HG03432 (cell line): Measurements from ENCODE around the gene IDI2.
"Not testable (repeated sequence)": the region's sequence is repeated elsewhere in the genome, so short reads cannot be mapped to it uniquely, and the experiment has no call there.

ENCODE experiments used
- ATAC-seq: cut with Tn5 transposase; IDR thresholded peaks from one replicate; pipeline ENCODE4 v1.9.1; 2021; ENCODE audit warnings: mild to moderate bottlenecking, moderate library complexity; ENCODE audit not compliant: unreplicated experiment

Gene IDI2

GRCh38 chr10:1025683-1026082, at the start of gene IDI2:
Gene IDI2, minus strand, starts transcription at chr10:1025859. Its CDS starts 1,136 bp downstream, at chr10:1024723.
- ATAC-seq = no peak

GRCh38 chr10:1074748-1075308, 49.2 kb upstream of the IDI2 start:
- no peak for ATAC-seq

GRCh38 chr10:1074052-1074747, 48.5 kb upstream of the IDI2 start:
- ATAC-seq = no peak

- ATAC-seq = no peak
Measured at GRCh38 chr10:1070919-1071318, 45.3 kb upstream of the IDI2 start.

GRCh38 chr10:1068380-1069361, 43.0 kb upstream of the IDI2 start:
- ATAC-seq = no peak

DNA sequence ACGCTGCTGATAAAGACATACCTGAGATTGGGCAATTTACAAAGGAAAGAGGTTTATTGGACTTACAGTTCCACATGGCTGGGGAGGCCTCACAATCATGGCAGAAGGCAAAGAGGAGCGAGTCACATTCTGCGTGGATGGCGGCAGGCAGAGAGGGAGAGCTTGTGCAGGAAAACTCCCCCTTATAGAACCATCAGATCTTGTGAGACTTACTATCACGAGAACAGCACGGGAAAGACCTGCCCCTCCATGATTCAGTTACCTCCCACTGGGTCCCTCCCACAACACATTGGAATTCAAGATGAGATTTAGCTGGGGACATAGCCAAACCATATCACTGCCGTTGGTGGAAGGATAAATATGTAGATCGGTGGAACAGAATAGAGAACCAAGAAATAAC, 41.1 kb upstream of the IDI2 start:
- not testable (repeated sequence) for ATAC-seq

DNA sequence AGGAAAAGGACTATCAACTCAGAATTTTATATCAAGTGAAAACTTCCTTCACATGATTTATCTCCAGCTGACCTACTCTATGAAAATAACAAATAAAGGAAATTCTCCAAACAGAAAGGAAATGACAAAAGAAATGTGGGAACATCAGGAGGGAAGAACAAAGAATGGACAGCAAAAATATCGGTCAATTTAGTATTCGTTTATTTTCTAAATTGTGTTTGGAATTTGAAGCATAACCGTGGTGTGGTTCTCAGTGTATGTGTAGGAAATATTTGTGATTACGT, 39.2 kb upstream of the IDI2 start:
- ATAC-seq = no peak

DNA sequence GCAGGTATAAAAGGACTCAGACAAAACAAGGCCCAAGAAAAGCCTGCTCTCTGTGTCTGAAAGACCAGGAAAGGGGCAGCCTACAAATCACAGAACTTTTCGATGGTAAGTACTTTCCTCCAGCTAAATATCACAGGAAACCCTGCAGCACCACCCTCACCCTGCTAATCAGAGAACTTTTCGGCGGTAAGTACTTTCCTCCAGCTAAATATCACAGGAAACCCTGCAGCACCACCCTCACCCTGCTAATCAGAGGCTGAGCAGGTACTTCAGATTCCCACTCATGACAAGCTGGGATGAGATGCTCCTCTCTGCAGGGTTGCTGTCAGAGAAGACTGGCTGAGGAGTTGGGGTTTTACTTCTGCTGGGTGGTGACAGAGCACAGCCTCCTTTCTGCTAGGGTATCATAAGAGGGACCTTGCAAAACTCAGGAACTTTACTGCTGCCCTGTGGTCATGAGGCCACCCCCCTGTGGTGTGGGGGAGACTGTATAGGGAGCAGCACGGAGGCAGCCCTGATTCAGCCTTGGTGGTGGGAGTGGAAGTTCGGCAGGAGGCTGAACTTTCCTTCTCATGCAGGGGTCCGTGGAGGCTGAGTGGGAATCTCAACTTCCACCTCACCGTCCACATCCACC, 37.7 kb upstream of the IDI2 start:
- ATAC-seq = no peak

DNA sequence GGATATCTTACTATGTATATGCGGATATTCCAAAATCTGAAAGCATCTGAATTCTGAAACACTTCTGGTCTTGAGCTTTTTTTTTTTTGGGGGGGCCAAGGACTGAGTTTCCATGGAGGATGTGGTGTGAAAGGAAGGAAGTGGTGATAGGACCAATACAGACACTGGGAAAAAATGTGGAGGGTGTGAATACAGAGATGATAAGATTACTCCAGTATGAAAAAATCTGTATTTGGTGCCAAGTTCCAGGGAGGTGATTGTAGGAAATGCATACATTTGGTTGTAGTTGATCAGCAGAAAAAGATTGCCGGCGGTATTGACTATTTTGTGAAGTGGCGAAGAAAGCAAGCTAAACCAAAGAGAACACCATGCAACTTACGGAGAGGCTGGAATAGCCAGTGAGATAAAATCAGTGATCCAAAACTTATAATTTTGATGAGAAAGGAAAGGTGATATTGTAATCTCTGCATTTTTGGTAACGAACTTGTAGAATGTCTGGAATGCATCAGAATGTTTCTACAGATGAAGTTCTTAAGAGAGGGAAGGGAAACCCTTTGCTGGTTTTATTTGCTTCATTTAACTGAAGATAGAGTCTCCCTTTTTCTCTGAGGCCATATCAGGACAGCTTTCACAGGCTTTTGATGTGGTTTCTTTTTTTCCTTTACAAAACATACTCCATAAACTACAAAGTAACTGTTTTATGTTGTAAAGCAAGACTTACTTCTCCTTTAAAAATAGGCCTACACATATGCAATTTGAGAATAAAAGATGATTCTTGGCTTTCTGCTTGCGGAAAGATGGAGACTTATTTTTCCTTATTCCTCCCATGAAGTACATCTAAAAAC, 36.5 kb upstream of the IDI2 start:
- ATAC-seq = no peak

- ATAC-seq = no peak
Measured at GRCh38 chr10:1059902-1060301, 34.2 kb upstream of the IDI2 start.

GRCh38 chr10:1058017-1058416, 32.4 kb upstream of the IDI2 start:
- no peak for ATAC-seq

- no peak for ATAC-seq
Measured at GRCh38 chr10:1057106-1057657, 31.5 kb upstream of the IDI2 start.

DNA sequence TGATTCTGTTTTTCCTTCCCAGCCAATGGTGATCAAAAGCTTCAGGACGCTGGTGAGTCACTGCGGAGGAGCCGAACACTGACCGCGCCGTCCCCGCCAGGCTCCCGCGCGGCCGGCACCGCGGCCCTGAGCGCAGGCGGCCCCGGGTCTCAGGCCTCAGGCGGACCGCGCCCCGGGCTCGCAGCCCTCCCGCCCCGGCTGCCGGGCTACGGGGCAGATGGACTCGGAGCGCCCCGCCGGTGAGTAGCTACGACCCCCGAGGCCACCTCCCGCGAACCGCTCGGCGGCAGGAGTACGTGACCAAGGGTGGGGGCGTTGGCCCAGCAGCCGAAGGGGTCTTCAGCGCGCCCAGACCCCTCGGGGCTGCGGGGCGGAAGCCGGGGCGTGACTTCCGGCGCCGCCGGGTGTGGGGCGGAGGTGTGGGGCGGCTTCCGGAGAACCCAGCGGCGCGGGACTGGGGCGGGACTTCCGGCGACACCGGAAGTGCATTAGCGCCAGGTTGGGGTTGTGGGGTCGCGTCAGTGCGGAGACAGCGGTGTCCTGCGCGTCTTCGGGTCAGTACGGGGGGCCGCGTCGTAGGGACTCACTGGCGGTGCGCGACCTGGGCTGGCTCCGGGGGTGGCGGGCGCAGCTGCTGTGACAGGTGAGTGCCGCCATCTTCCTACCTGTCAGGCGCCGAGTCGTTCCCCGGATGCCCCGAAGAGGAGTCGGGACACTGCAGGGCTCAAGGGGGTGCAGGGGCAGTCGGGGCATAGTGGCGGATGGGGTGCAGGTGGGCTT, 30.9 kb upstream of the IDI2 start, which contains the start of gene WDR37:
Gene WDR37, plus strand, starts transcription at position 60 of the 780 bp plus-strand sequence. CDS start 15,771 bp downstream, outside the sequence.
- peak; percentile 97 for ATAC-seq

- ATAC-seq = no peak
Measured at GRCh38 chr10:1054684-1055083, 29.0 kb upstream of the IDI2 start.

- ATAC-seq = no peak
Measured at GRCh38 chr10:1050554-1050953, 24.9 kb upstream of the IDI2 start.

- no peak for ATAC-seq
Measured at GRCh38 chr10:1050145-1050544, 24.5 kb upstream of the IDI2 start.

DNA sequence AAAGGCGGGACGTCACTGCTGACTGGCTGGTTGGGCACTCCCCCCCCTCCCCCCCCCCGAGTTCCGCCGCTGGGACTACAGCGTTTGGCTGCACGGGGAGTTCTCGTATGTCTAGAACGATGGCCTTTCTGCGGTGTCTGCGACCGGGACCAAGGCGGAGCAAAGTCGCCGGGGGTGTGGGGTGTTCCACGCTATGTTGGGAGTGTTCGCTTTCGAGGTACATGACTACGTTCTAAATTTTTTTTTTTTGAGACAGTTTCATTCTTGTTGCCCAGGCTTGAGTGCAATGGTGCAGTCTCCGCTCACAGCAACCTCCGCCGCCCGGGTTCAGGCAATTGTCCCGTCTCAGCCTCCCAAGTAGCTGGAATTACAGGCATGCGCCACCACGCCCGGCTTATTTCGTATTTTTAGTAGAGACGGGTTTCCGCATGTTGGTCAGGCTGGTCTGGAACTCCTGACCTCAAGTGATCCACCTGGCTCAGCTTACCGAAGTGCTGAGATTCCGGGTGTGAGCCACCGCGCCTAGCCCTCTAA, 23.8 kb upstream of the IDI2 start:
- ATAC-seq = no peak

GRCh38 chr10:1048732-1049424, 23.2 kb upstream of the IDI2 start, which contains the start of gene IDI1:
Gene IDI1, minus strand, starts transcription at chr10:1049119. Its CDS starts 116 bp downstream, at chr10:1049003.
- ATAC-seq = peak; percentile 89
